Measurements from ENCODE around the gene MCF2L. TPM values are rescaled to one million over a fixed set of nuclear protein-coding genes. Genes with fewer than 3 reads are reported as not detected.

MCF2L gene
- total RNA-seq, 4 donors from 2014 or later = 18.3 to 52.6 (median 29.9) TPM

GRCh38 chr13:113142876-113143275 is 173.9 kb downstream of the MCF2L start:
- H3K9me3 ChIP-seq = no peaks in the 10 kb centered on the region
- H3K4me3 ChIP-seq = no peak overlapping the region
- WGBS, 2 donors (ENCODE audit: low coverage in 1 of 2) = 85% methylated on average over 7 of the region's 7 CpGs; no CpG with 5 or more reads in 1 of the 2 donors
- no peaks in the 10 kb centered on the region for H3K4me1 ChIP-seq
- H3K36me3 ChIP-seq = peaks cover 0 to 23% of the 10 kb centered on the region in 2 donors
- ATAC-seq = no peak
- no peak overlapping the region for H3K27ac ChIP-seq
- H3K27me3 ChIP-seq = no peaks in the 10 kb centered on the region
- no peak for TF ChIP-seq POLR2AphosphoS5 (IDR thresholded peaks at IDR 0.05)
- no peak for TF ChIP-seq POLR2A (IDR thresholded peaks at IDR 0.05)
- TF ChIP-seq CTCF (IDR thresholded peaks at IDR 0.05) = no peak
- TF ChIP-seq EP300 (IDR thresholded peaks at IDR 0.05) = no peak

DNA sequence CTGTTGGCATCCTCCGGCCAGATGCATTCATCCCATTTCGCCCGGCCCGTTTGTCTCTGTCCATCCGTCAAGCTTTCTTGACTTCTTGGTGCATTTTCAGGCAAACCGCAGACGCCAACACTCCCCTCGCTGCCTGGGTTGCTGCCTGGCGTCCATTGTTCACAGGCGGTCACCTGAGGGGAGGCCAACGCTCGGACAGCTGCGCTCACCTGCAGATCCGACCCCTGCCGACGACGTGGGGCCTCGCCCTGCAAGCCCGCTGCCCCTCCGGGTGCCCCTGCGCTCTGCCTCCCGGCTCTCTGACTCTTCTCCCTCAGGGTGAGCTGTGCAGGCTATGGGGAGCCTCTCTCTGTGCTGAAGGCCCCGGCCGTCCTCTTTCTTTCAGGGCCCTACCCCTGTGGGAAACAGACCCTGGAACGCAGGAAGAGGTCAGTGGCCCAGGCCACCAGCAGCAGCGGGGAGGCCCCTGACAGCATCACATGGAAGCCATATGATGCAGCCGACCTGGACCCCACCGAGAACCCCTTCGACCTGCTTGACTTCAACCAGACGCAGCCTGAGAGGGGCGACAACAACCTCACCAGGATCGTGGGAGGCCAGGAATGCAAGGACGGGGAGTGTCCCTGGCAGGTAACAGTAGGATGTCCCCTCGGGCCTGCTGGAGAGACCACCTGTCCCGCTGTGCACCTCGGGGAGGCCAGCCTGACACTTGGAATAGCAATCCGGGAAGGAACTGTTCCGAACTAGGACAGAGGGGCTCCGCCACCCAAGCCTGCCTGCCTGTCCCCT is 174.6 kb downstream of the MCF2L start:
- Histone ChIP-seq H3K9me3 (no peaks in the 10 kb centered on the region), H3K27me3 (no peaks in the 10 kb centered on the region), H3K4me3 (no peak overlapping the region), H3K27ac (no peak overlapping the region), H3K36me3 (peaks cover 0 to 23% of the 10 kb centered on the region in 2 donors), H3K4me1 (no peaks in the 10 kb centered on the region)
- TF ChIP-seq EP300 (IDR thresholded peaks at IDR 0.05) = no peak
- no peak for TF ChIP-seq POLR2A (IDR thresholded peaks at IDR 0.05)
- no peak for TF ChIP-seq POLR2AphosphoS5 (IDR thresholded peaks at IDR 0.05)
- TF ChIP-seq CTCF (IDR thresholded peaks at IDR 0.05) = no peak
- 85 to 88% methylated on average over 11 to 15 of the region's 39 CpGs for WGBS, 2 donors (ENCODE audit: low coverage in 1 of 2)
- ATAC-seq = no peak

GRCh38 chr13:113144255-113144629 is 175.2 kb downstream of the MCF2L start:
- no peak for ATAC-seq
- TF ChIP-seq CTCF (IDR thresholded peaks at IDR 0.05) = no peak
- TF ChIP-seq POLR2AphosphoS5 (IDR thresholded peaks at IDR 0.05) = no peak
- TF ChIP-seq POLR2A (IDR thresholded peaks at IDR 0.05) = no peak
- TF ChIP-seq EP300 (IDR thresholded peaks at IDR 0.05) = no peak
- 90% methylated on average over 5 of the region's 12 CpGs; no CpG with 5 or more reads in 1 of the 2 donors for WGBS, 2 donors (ENCODE audit: low coverage in 1 of 2)
- H3K27ac ChIP-seq = no peak overlapping the region
- H3K36me3 ChIP-seq = peaks cover 0 to 23% of the 10 kb centered on the region in 2 donors
- H3K27me3 ChIP-seq = no peaks in the 10 kb centered on the region
- no peaks in the 10 kb centered on the region for H3K4me1 ChIP-seq
- H3K9me3 ChIP-seq = no peaks in the 10 kb centered on the region
- H3K4me3 ChIP-seq = no peak overlapping the region

GRCh38 chr13:113145496-113145895 is 176.5 kb downstream of the MCF2L start:
- Histone ChIP-seq H3K4me3 (no peak overlapping the region), H3K27ac (no peak overlapping the region), H3K4me1 (no peaks in the 10 kb centered on the region), H3K27me3 (no peaks in the 10 kb centered on the region), H3K9me3 (no peaks in the 10 kb centered on the region), H3K36me3 (peaks cover 0 to 22% of the 10 kb centered on the region in 2 donors)
- WGBS, 2 donors (ENCODE audit: low coverage in 1 of 2) = 85 to 93% methylated on average over 5 to 9 of the region's 12 CpGs
- no peak for ATAC-seq
- TF ChIP-seq POLR2AphosphoS5 (IDR thresholded peaks at IDR 0.05) (no peak), CTCF (IDR thresholded peaks at IDR 0.05) (no peak), POLR2A (IDR thresholded peaks at IDR 0.05) (no peak), EP300 (IDR thresholded peaks at IDR 0.05) (no peak)
